ENCODE measurements around the gene RAB20.

RAB20 gene

DNA sequence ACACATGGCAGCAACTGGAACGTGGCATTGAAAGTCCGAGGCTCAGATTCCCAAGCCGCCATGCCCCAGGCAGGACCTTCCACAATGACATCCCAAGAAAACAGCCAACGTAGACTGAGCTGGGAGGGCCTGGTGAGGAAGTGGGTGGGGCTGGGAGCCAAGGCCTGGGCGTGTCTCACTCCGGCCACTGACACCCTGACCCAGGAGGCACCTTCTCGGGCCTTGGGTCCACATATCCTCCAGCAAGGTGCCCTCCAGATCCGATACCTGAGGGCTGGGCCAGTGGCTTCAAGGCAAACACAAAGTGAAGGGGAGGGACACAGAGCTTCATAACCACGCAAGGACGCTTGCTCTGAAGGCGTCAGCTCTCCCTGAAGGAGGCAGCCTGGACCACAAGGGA lies 43.0 kb downstream of the RAB20 start:
- Histone ChIP-seq H3K9ac (ENCODE audit: insufficient read length) (no peak overlapping the region), H3K36me3 (ENCODE audit: insufficient read depth, low read length) (no peaks in the 10 kb centered on the region), H3K9me3 (ENCODE audit: low read depth, low read length) (no peaks in the 10 kb centered on the region), H3K27ac (no peak overlapping the region), H3K4me3 (no peak overlapping the region)
- no peak for DNase-seq (ENCODE audit: low read depth, low spot score)
- TF ChIP-seq POLR2AphosphoS5 (IDR thresholded peaks at IDR 0.05; ENCODE audit: borderline replicate concordance, low read depth, low read length) (no peak), FOXP2 (optimal IDR thresholded peaks at IDR 0.05; ENCODE audit: control extremely low read depth, extremely low read length, insufficient read depth) (no peak), EZH2 (IDR thresholded peaks at IDR 0.05) (no peak)

DNA sequence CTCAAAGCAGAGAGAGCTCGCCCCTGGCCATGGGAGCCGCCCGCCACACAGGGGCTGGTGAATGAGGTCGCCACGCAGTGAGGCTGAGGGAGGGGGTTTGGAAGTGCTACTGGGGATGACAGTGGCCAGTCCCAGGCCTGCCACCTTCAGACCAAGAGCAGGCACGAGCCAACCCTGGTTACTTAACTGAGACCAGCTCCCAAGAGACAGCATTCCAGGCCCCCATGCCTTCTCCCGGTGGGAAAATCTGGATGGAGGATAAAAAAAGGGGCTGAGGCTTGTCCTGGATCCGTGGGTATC lies 43.3 kb downstream of the RAB20 start:
- Histone ChIP-seq H3K36me3 (ENCODE audit: insufficient read depth, low read length) (no peaks in the 10 kb centered on the region), H3K9me3 (ENCODE audit: low read depth, low read length) (no peaks in the 10 kb centered on the region), H3K27ac (no peak overlapping the region), H3K9ac (ENCODE audit: insufficient read length) (no peak overlapping the region), H3K4me3 (no peak overlapping the region)
- DNase-seq (ENCODE audit: low read depth, low spot score): no peak
- TF ChIP-seq POLR2AphosphoS5 (IDR thresholded peaks at IDR 0.05; ENCODE audit: borderline replicate concordance, low read depth, low read length) (no peak), EZH2 (IDR thresholded peaks at IDR 0.05) (no peak), FOXP2 (optimal IDR thresholded peaks at IDR 0.05; ENCODE audit: control extremely low read depth, extremely low read length, insufficient read depth) (no peak)

DNA sequence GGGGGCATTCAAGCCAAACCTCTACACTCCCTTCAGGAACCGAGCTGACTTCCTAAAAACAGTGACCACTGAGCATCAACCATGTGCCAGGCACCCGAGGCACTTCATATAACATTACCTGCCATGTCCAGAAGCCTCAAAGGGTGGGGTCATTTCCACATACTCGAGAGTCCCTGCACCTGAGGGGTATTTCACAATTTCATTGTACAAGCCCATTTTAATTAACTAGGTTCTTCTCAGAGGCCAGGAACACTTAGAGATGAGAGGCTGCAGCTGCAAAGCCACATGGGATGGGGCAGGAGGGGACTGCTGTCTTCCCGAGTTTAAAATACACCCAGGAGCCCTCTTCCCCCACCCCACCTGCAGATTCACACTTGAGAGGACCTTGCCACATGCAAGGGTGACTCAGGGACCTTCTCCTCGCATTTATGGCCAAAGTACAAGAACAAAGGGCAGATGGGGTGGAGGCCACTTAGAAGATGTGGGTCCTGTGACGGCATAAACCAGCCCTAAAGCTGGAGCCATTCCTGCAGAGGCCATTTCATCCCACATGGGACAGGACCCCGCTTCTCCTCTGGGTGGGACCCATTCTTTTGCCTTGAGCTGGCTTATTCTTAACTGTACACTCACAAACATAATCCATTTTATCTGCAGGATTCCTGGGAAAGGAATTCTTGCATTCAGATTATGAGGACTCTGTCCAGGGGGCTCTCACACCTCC lies 43.9 kb downstream of the RAB20 start:
- no peak for DNase-seq (ENCODE audit: low read depth, low spot score)
- H3K9me3 ChIP-seq (ENCODE audit: low read depth, low read length): no peaks in the 10 kb centered on the region
- H3K27ac ChIP-seq: no peak overlapping the region
- no peak overlapping the region for H3K9ac ChIP-seq (ENCODE audit: insufficient read length)
- H3K36me3 ChIP-seq (ENCODE audit: insufficient read depth, low read length): no peaks in the 10 kb centered on the region; the same call in 1 of the 2 replicates
- no peak overlapping the region for H3K4me3 ChIP-seq
- no peak for TF ChIP-seq FOXP2 (optimal IDR thresholded peaks at IDR 0.05; ENCODE audit: control extremely low read depth, extremely low read length, insufficient read depth)
- no peak for TF ChIP-seq EZH2 (IDR thresholded peaks at IDR 0.05)
- TF ChIP-seq POLR2AphosphoS5 (IDR thresholded peaks at IDR 0.05; ENCODE audit: borderline replicate concordance, low read depth, low read length): no peak

DNA sequence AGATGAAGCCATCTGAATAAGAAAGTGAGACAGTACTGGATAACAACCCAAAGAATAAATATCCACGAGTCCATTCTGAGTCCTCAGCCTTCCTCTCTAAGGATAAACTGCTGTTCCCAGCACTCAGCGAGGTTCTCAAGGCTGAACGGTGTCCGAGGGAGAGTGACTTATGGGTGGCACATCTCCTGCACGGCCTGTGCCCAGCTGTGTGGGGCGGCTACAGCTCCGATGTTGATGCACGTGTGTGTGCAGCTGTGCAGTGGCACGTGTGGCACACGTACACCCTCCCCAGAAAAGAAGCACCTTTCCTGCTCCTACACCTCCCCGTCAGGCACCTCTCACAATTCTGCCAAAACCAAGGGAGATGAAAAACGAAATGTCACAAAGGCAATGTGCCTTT lies 45.0 kb downstream of the RAB20 start:
- Histone ChIP-seq H3K27ac (no peak overlapping the region), H3K9ac (ENCODE audit: insufficient read length) (no peak overlapping the region), H3K4me3 (no peak overlapping the region), H3K9me3 (ENCODE audit: low read depth, low read length) (no peaks in the 10 kb centered on the region), H3K36me3 (ENCODE audit: insufficient read depth, low read length) (no peaks in the 10 kb centered on the region; the same call in 1 of the 2 replicates)
- no peak for DNase-seq (ENCODE audit: low read depth, low spot score)
- no peak for TF ChIP-seq POLR2AphosphoS5 (IDR thresholded peaks at IDR 0.05; ENCODE audit: borderline replicate concordance, low read depth, low read length)
- TF ChIP-seq FOXP2 (optimal IDR thresholded peaks at IDR 0.05; ENCODE audit: control extremely low read depth, extremely low read length, insufficient read depth): no peak
- no peak for TF ChIP-seq EZH2 (IDR thresholded peaks at IDR 0.05)

DNA sequence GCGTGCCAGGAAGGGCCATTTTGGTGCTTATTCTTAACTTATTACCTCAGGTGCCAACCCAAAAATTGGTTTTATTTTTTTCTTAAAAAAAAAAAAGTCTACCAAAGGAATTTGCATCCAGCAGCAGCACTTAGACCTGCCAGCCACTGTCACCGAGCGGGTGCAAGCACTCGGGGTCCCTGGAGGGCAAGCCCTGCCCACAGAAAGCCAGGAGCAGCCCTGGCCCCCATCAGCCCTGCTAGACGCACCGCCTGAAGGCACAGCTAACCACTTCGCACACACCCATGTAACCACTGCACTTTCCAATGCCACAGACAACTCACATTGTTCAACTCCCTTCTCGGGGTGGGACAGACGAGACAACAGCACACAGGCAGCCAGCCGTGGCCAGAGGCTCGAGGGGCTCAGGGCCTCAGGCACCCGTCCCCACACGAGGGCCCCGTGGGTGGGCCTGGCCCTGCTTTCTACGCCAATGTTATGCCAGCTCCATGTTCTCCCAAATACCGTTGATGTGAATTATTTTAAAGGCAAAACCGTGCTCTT lies 49.3 kb downstream of the RAB20 start:
- Histone ChIP-seq H3K27ac (no peak overlapping the region), H3K9me3 (ENCODE audit: low read depth, low read length) (no peaks in the 10 kb centered on the region), H3K36me3 (ENCODE audit: insufficient read depth, low read length) (peaks cover 5% of the 10 kb centered on the region; the same call in 1 of the 2 replicates), H3K4me3 (no peak overlapping the region), H3K9ac (ENCODE audit: insufficient read length) (no peak overlapping the region)
- no peak for DNase-seq (ENCODE audit: low read depth, low spot score)
- no peak for TF ChIP-seq POLR2AphosphoS5 (IDR thresholded peaks at IDR 0.05; ENCODE audit: borderline replicate concordance, low read depth, low read length)
- TF ChIP-seq FOXP2 (optimal IDR thresholded peaks at IDR 0.05; ENCODE audit: control extremely low read depth, extremely low read length, insufficient read depth): no peak
- TF ChIP-seq EZH2 (IDR thresholded peaks at IDR 0.05): no peak

DNA sequence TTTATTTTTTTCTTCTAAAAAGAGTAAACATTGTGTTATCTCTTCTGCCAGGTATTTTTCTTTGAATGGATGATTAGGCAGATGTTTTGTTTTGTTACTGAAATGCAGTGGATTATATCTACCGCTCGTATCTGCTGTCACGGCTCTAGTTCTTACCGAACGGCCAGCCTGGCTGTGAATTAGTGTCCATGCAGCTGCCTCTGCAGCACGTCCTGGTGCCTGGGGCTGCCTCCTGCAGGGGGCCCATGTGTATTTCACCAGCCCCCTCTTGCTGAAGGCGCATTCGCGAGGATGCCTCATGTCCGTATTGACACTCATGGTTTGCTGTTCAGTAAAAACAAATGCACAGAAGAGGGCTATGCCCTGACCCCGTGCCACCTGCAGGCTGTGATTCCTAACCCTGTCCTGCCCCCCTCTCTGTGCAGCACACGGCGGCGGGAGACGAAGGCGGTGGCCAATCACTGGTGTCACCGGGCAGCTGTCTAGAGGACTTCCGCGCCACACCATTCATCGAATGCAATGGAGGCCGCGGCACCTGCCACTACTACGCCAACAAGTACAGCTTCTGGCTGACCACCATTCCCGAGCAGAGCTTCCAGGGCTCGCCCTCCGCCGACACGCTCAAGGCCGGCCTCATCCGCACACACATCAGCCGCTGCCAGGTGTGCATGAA lies 49.9 kb downstream of the RAB20 start:
- Histone ChIP-seq H3K4me3 (no peak overlapping the region), H3K9ac (ENCODE audit: insufficient read length) (no peak overlapping the region), H3K36me3 (ENCODE audit: insufficient read depth, low read length) (peaks cover 5% of the 10 kb centered on the region; the same call in 1 of the 2 replicates), H3K27ac (no peak overlapping the region), H3K9me3 (ENCODE audit: low read depth, low read length) (no peaks in the 10 kb centered on the region)
- no peak for DNase-seq (ENCODE audit: low read depth, low spot score)
- TF ChIP-seq FOXP2 (optimal IDR thresholded peaks at IDR 0.05; ENCODE audit: control extremely low read depth, extremely low read length, insufficient read depth) (no peak), POLR2AphosphoS5 (IDR thresholded peaks at IDR 0.05; ENCODE audit: borderline replicate concordance, low read depth, low read length) (no peak), EZH2 (IDR thresholded peaks at IDR 0.05) (no peak)

DNA sequence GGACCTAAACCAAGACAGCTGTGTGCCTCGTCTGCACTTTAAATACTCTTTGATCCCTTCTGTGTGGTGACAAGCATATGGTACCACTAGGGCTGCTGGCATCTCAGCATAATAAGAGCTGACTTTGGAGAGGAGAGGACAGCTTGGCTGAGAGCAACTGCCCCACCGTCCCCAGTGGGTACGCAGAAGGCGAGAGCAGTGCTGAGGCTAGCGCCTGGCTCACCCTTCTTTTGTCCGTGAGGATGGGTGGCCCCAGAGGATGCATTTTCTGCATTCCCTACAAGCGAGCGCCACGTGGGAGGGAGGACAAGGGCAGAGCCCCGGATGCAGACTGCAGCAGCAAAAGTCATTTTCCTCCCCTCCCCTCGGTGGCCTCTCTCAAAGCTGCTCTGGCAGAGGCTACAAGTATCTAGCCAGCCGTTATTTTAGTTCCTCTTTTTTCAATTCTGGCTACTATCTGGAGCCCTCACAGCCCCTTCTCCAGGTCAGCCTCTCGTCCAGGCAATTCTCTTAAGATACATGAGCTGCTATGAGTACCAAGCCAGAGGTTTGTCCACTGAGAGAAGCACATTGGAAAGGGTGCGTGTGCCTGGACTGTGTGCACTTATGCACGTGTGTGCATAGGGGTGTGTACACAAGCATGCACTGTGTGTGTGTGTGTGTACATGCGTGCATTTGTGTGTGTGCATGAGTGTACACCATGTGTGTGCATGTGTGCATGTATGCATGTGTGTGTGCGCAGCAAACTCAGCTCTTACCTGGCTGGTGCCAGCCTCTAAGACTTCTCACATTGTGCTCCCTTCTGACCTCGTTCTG lies 51.3 kb downstream of the RAB20 start:
- H3K27ac ChIP-seq: no peak overlapping the region
- no peak overlapping the region for H3K9ac ChIP-seq (ENCODE audit: insufficient read length)
- TF ChIP-seq FOXP2 (optimal IDR thresholded peaks at IDR 0.05; ENCODE audit: control extremely low read depth, extremely low read length, insufficient read depth): no peak
- TF ChIP-seq EZH2 (IDR thresholded peaks at IDR 0.05): no peak
- no peak for TF ChIP-seq POLR2AphosphoS5 (IDR thresholded peaks at IDR 0.05; ENCODE audit: borderline replicate concordance, low read depth, low read length)
- no peak overlapping the region for H3K4me3 ChIP-seq
- H3K9me3 ChIP-seq (ENCODE audit: low read depth, low read length): no peaks in the 10 kb centered on the region
- no peak for DNase-seq (ENCODE audit: low read depth, low spot score)
- peaks cover 5% of the 10 kb centered on the region; the same call in 1 of the 2 replicates for H3K36me3 ChIP-seq (ENCODE audit: insufficient read depth, low read length)

DNA sequence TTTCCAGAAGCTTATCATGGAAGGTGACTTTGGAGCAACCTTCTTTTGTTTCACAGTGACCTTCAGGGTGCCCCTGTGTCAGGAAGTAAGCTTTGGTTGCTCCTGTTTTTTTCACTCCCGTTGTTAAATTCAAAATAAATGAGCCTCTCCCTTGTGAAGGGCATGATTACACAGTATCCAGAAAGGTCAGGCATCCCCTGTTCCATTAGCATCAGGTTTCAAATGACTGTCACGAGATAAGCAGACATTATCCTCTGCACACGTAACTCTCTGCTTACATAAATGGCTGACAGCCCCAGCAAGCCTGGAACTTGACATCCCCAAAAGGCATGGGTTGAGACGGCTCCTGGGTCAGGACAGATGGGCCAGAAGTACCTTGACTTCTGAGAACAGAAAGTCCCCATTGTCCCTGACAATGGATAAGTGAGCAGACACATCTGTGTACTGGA lies 52.0 kb downstream of the RAB20 start:
- TF ChIP-seq POLR2AphosphoS5 (IDR thresholded peaks at IDR 0.05; ENCODE audit: borderline replicate concordance, low read depth, low read length): no peak
- no peak for TF ChIP-seq FOXP2 (optimal IDR thresholded peaks at IDR 0.05; ENCODE audit: control extremely low read depth, extremely low read length, insufficient read depth)
- no peak for TF ChIP-seq EZH2 (IDR thresholded peaks at IDR 0.05)
- H3K36me3 ChIP-seq (ENCODE audit: insufficient read depth, low read length): peaks cover 5% of the 10 kb centered on the region; the same call in 1 of the 2 replicates
- H3K9ac ChIP-seq (ENCODE audit: insufficient read length): no peak overlapping the region
- no peak overlapping the region for H3K27ac ChIP-seq
- no peaks in the 10 kb centered on the region for H3K9me3 ChIP-seq (ENCODE audit: low read depth, low read length)
- no peak overlapping the region for H3K4me3 ChIP-seq
- no peak for DNase-seq (ENCODE audit: low read depth, low spot score)
